Measurements from ENCODE around the gene NT5DC1.

NT5DC1 gene

GRCh38 chr6:116289876-116290275, 189.2 kb downstream of the NT5DC1 start:
- no peaks in the 10 kb centered on the region for H3K36me3 ChIP-seq (ENCODE audit: control insufficient read depth, insufficient read depth, low read length)
- H3K9me3 ChIP-seq (ENCODE audit: control insufficient read depth, low read length), result no peaks in the 10 kb centered on the region
- no peak overlapping the region for H3K27ac ChIP-seq (ENCODE audit: low read depth, low read length, severe bottlenecking)
- no peaks in the 10 kb centered on the region for H3K4me1 ChIP-seq (ENCODE audit: control insufficient read depth, insufficient read depth, low read length, poor library complexity, severe bottlenecking)
- WGBS, 2 experiments (ENCODE audit: insufficient coverage in 2 of 2), result 80 to 89% methylated on average over 1 to 2 of the region's 2 CpGs
- no peak overlapping the region for H3K4me3 ChIP-seq (ENCODE audit: extremely low read depth, insufficient read depth, low read length, poor library complexity, severe bottlenecking)

DNA sequence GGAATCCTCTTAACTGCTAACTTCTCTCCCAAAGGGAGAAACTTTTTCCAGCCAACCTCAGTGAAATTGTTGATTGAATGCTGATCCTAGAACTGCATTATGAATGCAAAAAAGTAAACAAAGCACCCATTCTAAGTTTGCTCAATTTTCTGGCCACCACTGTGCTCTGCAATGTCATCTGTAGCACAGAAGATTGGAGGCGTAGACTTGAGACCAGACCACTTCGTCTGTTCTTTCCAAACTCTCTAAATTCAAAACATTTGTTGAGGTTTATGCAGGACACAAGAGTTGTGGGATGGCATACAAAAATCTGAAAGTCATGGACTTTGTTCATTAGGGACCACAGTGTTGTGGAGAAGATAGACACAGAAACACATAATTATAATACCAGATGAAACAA, 190.1 kb downstream of the NT5DC1 start:
- 88 to 100% methylated on average over 1 of the region's 2 CpGs for WGBS, 2 experiments (ENCODE audit: insufficient coverage in 2 of 2)
- Histone ChIP-seq H3K4me1 (ENCODE audit: control insufficient read depth, insufficient read depth, low read length, poor library complexity, severe bottlenecking) (no peaks in the 10 kb centered on the region), H3K27ac (ENCODE audit: low read depth, low read length, severe bottlenecking) (no peak overlapping the region), H3K4me3 (ENCODE audit: extremely low read depth, insufficient read depth, low read length, poor library complexity, severe bottlenecking) (no peak overlapping the region), H3K36me3 (ENCODE audit: control insufficient read depth, insufficient read depth, low read length) (no peaks in the 10 kb centered on the region), H3K9me3 (ENCODE audit: control insufficient read depth, low read length) (no peaks in the 10 kb centered on the region)

DNA sequence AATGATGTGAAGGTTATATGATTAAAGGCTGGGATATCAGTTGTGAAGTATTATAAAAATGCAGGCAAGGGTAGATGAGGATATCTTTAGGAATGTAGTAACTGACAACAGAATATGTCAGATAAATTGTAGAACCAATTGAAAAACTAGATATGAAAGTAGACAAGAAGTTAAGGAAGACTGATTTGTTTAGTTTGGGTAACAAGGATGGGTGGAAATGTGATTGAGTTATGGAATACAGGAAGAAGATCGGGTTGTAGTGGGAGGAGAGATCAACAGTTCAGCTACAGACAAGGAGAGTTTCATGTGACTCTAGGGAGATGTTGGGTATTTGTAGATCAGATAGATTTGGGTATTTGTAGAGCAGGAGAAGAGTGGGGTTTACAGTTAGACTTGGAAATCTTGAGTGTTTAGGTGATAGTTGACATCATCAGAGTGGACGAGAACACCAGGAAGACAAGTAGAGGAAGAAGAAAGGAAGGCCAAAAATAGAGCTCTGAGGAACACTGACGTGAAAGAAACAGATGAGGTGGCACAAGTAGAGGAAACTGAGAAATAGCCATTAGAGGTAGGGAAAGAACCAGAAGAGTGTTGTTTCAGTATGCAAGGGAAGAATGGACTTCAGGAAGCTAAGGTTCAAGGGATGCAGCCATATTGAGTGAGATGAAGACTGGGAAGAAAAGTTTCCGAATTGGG, 191.2 kb downstream of the NT5DC1 start:
- Histone ChIP-seq H3K4me1 (ENCODE audit: control insufficient read depth, insufficient read depth, low read length, poor library complexity, severe bottlenecking) (no peaks in the 10 kb centered on the region), H3K4me3 (ENCODE audit: extremely low read depth, insufficient read depth, low read length, poor library complexity, severe bottlenecking) (no peak overlapping the region), H3K9me3 (ENCODE audit: control insufficient read depth, low read length) (no peaks in the 10 kb centered on the region), H3K27ac (ENCODE audit: low read depth, low read length, severe bottlenecking) (no peak overlapping the region), H3K36me3 (ENCODE audit: control insufficient read depth, insufficient read depth, low read length) (no peaks in the 10 kb centered on the region)
- 91 to 94% methylated on average over 4 of the region's 4 CpGs for WGBS, 2 experiments (ENCODE audit: insufficient coverage in 2 of 2)

DNA sequence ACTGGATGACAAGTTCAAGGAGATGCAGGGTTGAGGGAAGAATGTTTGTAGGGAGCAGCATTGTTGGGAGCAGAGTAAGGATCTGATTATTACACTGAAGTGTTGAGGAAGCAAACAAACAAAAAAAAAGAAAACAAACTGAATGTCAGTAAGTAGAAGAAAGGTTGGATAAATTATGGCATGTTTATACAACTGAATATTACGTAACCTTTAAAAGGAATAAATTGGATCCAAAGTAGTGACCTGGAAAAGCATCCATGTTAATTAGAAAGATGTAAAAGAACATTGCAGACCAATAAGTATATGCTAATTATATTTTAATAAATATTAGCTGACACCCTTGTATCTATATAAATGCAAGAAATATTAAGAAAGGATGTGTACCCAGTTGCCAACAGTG, 191.9 kb downstream of the NT5DC1 start:
- H3K4me3 ChIP-seq (ENCODE audit: extremely low read depth, insufficient read depth, low read length, poor library complexity, severe bottlenecking), result no peak overlapping the region
- H3K4me1 ChIP-seq (ENCODE audit: control insufficient read depth, insufficient read depth, low read length, poor library complexity, severe bottlenecking), result no peaks in the 10 kb centered on the region
- no peaks in the 10 kb centered on the region for H3K36me3 ChIP-seq (ENCODE audit: control insufficient read depth, insufficient read depth, low read length)
- H3K27ac ChIP-seq (ENCODE audit: low read depth, low read length, severe bottlenecking), result no peak overlapping the region
- WGBS, 2 experiments (ENCODE audit: insufficient coverage in 2 of 2), result 80 to 100% methylated on average over 1 of the region's 1 CpG
- H3K9me3 ChIP-seq (ENCODE audit: control insufficient read depth, low read length), result no peaks in the 10 kb centered on the region

- 84 to 95% methylated on average over 2 of the region's 3 CpGs for WGBS, 2 experiments (ENCODE audit: insufficient coverage in 2 of 2)
- no peak overlapping the region for H3K4me3 ChIP-seq (ENCODE audit: extremely low read depth, insufficient read depth, low read length, poor library complexity, severe bottlenecking)
- H3K36me3 ChIP-seq (ENCODE audit: control insufficient read depth, insufficient read depth, low read length), result no peaks in the 10 kb centered on the region
- H3K27ac ChIP-seq (ENCODE audit: low read depth, low read length, severe bottlenecking), result no peak overlapping the region
- peaks cover 6% of the 10 kb centered on the region for H3K9me3 ChIP-seq (ENCODE audit: control insufficient read depth, low read length)
- H3K4me1 ChIP-seq (ENCODE audit: control insufficient read depth, insufficient read depth, low read length, poor library complexity, severe bottlenecking), result no peaks in the 10 kb centered on the region
Measured at GRCh38 chr6:116298273-116298672, 197.6 kb downstream of the NT5DC1 start.

GRCh38 chr6:116298973-116299372, 198.3 kb downstream of the NT5DC1 start:
- Histone ChIP-seq H3K4me1 (ENCODE audit: control insufficient read depth, insufficient read depth, low read length, poor library complexity, severe bottlenecking) (no peaks in the 10 kb centered on the region), H3K36me3 (ENCODE audit: control insufficient read depth, insufficient read depth, low read length) (no peaks in the 10 kb centered on the region), H3K4me3 (ENCODE audit: extremely low read depth, insufficient read depth, low read length, poor library complexity, severe bottlenecking) (no peak overlapping the region), H3K27ac (ENCODE audit: low read depth, low read length, severe bottlenecking) (no peak overlapping the region), H3K9me3 (ENCODE audit: control insufficient read depth, low read length) (peaks cover 6% of the 10 kb centered on the region)
